OCI-LY3 (cell line): ENCODE data around the gene TRIM44.

ENCODE experiments used
- EZH2phosphoT487 ChIP-seq: fragments of 200-600 bp; shearing (Covaris generic); IDR thresholded peaks from 2 replicates; pipeline ENCODE4 v1.6.1; 2018; ENCODE audit warnings: antibody characterized with exemption, mixed run types, low read depth
- TF ChIP-seq, protein P1 (sequence below): fragments of 200-600, 300-600 bp; sonication (generic); IDR thresholded peaks from 2 replicates; pipeline ENCODE4 v1.5.1; 2014; ENCODE audit warnings: antibody characterized with exemption, low read length, low read depth

- TF ChIP-seq, protein P1, sequence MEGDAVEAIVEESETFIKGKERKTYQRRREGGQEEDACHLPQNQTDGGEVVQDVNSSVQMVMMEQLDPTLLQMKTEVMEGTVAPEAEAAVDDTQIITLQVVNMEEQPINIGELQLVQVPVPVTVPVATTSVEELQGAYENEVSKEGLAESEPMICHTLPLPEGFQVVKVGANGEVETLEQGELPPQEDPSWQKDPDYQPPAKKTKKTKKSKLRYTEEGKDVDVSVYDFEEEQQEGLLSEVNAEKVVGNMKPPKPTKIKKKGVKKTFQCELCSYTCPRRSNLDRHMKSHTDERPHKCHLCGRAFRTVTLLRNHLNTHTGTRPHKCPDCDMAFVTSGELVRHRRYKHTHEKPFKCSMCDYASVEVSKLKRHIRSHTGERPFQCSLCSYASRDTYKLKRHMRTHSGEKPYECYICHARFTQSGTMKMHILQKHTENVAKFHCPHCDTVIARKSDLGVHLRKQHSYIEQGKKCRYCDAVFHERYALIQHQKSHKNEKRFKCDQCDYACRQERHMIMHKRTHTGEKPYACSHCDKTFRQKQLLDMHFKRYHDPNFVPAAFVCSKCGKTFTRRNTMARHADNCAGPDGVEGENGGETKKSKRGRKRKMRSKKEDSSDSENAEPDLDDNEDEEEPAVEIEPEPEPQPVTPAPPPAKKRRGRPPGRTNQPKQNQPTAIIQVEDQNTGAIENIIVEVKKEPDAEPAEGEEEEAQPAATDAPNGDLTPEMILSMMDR = no peak
- no peak for TF ChIP-seq EZH2phosphoT487
Observed at GRCh38 chr11:35709376-35709775, 46.8 kb downstream of the TRIM44 start.
